ENCODE data around the gene TAPBP.

GRCh38 chr6:33297406-33297955 lies 16.4 kb downstream of the TAPBP start:
- TF ChIP-seq CTCF (IDR thresholded peaks at IDR 0.05; ENCODE audit: low read length) (no peak), EZH2 (IDR thresholded peaks at IDR 0.05; ENCODE audit: borderline replicate concordance, low read length) (no peak)

Data from OCI-LY1 (cell line).